ENCODE data around the gene RBM19. TPM values are rescaled to one million over a fixed set of nuclear protein-coding genes. Genes with fewer than 3 reads are reported as not detected.

RBM19 gene
- total and polyA plus RNA-seq, 4 donors = 14.6 to 33.6 (median 24.4) TPM

DNA sequence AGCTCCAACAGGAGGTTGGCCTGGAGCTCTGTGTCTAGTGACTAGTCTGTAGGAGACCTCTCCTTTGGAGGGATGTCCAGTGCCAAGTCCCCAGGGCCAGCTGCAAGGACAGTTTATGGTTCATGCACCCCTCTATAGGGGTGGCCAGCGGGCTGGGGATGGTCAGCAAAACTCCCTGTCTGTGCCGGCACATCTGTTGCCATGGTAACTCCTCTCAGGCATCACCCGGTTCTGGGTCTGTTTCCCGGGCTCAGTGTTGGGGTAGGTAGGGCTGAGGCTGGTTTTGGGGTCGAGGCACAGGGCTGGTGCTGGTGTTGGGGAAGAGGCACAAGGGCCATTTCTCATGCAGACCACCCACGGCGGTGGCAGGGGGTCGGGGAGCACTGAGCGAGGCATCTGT lies 196.8 kb downstream of the RBM19 start:
- peak in 2 of 6 donors; percentile 46 to 79 for DNase-seq (ENCODE audit: low read depth in 4 of 6, low spot score in 6 of 6)
- H3K27me3 ChIP-seq (ENCODE audit: control insufficient read depth, insufficient read depth, low read length) = no peaks in the 10 kb centered on the region
- WGBS (ENCODE audit: insufficient coverage) = 2% methylated on average over 5 of the region's 9 CpGs

DNA sequence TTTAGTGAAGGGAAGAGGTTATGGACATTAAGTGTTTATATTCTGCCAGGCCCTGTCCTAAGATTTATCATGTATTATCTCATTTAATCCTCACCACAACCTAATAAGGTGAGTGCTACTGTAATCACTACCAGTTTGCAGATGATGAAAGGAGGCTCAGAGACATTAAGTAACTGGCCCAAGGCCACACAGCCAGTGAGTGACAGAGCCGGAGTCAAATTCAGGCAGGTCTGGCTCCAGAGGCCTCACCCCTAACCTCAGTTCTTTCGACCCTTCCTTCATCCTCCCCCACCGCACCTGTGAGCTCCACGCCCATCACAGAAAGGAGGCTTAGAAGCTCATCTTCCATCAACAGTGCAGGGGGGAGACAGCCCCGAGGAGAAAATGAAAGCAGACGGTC lies 197.3 kb downstream of the RBM19 start:
- Histone ChIP-seq H3K27ac (ENCODE audit: low read depth, low read length) (no peak overlapping the region), H3K4me3 (ENCODE audit: low read depth, low read length) (no peak overlapping the region), H3K36me3 (ENCODE audit: control insufficient read depth, insufficient read depth, low read length) (no peaks in the 10 kb centered on the region), H3K9me3 (ENCODE audit: control insufficient read depth, insufficient read depth, low read length) (no peaks in the 10 kb centered on the region), H3K27me3 (ENCODE audit: control insufficient read depth, insufficient read depth, low read length) (no peaks in the 10 kb centered on the region), H3K4me1 (ENCODE audit: control insufficient read depth, insufficient read depth, low read length) (peaks cover 17% of the 10 kb centered on the region)
- DNase-seq (ENCODE audit: low read depth in 4 of 6, low spot score in 6 of 6) = no peak
- 46% methylated on average over 4 of the region's 6 CpGs for WGBS (ENCODE audit: insufficient coverage)

More for the DNA sequence above, 196.8 kb downstream of the RBM19 start:
- Histone ChIP-seq H3K36me3 (ENCODE audit: control insufficient read depth, insufficient read depth, low read length) (no peaks in the 10 kb centered on the region), H3K9me3 (ENCODE audit: control insufficient read depth, insufficient read depth, low read length) (no peaks in the 10 kb centered on the region), H3K4me1 (ENCODE audit: control insufficient read depth, insufficient read depth, low read length) (peaks cover 17% of the 10 kb centered on the region), H3K27ac (ENCODE audit: low read depth, low read length) (no peak overlapping the region), H3K4me3 (ENCODE audit: low read depth, low read length) (no peak overlapping the region)

DNA sequence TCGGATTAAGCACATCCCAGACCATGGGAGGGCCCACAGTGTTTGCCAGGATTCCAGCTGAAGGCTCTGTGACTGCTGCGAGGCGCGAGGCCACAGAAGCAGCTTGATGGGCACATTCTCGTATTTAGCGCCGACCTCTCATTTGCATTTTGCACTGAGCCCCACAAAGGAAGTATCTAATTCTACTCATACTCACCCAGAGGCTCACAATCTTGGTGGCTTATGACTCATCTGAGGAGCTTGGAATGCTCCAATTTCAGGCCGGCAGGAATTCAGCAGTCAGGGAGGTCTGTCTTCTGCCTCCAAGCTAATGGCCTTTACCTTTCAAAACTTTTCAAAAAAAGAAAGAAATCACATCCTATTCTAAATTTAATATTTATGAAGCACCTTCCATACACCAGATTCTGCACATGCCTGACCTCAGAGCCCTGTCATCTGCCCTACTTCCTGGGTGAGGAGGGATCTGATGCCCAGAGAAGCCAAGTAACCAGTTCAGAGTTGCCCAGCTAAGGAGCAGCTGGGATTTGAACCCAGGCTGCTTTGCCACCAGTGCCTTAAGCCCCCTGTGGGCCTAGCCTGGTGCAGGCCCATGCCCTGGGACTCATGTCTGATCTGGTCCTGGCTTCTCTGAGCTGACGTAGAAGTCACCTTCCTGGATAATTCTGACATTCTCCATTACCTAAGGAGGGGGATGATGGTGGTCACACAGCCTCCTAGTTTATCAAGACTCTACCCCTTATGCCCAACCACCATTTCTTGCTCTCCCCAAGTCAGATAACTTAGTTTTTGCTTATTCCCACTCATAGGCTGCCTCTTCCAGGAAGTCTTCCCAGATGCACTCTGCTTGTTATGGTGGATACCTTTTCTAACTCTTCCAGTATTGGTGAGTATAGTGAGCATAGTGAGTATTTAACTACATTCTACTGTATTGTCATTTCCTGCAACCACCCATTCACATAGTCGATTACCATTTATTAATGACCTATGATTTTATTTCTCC lies 198.9 kb downstream of the RBM19 start:
- 45% methylated on average over 7 of the region's 10 CpGs for WGBS (ENCODE audit: insufficient coverage)
- Histone ChIP-seq H3K36me3 (ENCODE audit: control insufficient read depth, insufficient read depth, low read length) (no peaks in the 10 kb centered on the region), H3K4me3 (ENCODE audit: low read depth, low read length) (no peak overlapping the region), H3K27ac (ENCODE audit: low read depth, low read length) (no peak overlapping the region), H3K4me1 (ENCODE audit: control insufficient read depth, insufficient read depth, low read length) (peaks cover 26% of the 10 kb centered on the region), H3K9me3 (ENCODE audit: control insufficient read depth, insufficient read depth, low read length) (no peaks in the 10 kb centered on the region), H3K27me3 (ENCODE audit: control insufficient read depth, insufficient read depth, low read length) (no peaks in the 10 kb centered on the region)
- peak in 2 of 6 donors; percentile 35 to 51 for DNase-seq (ENCODE audit: low read depth in 4 of 6, low spot score in 6 of 6)

Small RNA genes lying within 50 kb of the gene (small RNA-seq; reads per million reads assigned to genes)
- not detected for gene DYNLL1P4 (ENCODE audit: low replicate concordance)

All from spinal cord (tissue), 10 donors.